Stimulated activated CD8-positive, alpha-beta memory T cell treated with anti-CD3 and anti-CD28 coated beads, Interleukin-15, amount 100 ng/mL, for 4 hours (primary cell): ENCODE data around the gene POU2F3.
A peak's percentile ranks its signal among the peaks of the same experiment; 100 is the strongest.

Experiments used
- DNase-seq, 2 donors: peaks; one replicate each; pipeline ENCODE4 v3.0.0-alpha.2; 2020; ENCODE audit warnings: low read depth in 2 of 2

Gene POU2F3

GRCh38 chr11:120318906-120319305, 79.0 kb downstream of the POU2F3 start:
- DNase-seq = no peak

- no peak for DNase-seq
Measured at GRCh38 chr11:120324932-120325810, 85.2 kb downstream of the POU2F3 start, which contains the start of gene TLCD5. TLCD5 (plus strand) TSS chr11:120325299; CDS start chr11:120327442, 2,143 bp downstream.

DNA sequence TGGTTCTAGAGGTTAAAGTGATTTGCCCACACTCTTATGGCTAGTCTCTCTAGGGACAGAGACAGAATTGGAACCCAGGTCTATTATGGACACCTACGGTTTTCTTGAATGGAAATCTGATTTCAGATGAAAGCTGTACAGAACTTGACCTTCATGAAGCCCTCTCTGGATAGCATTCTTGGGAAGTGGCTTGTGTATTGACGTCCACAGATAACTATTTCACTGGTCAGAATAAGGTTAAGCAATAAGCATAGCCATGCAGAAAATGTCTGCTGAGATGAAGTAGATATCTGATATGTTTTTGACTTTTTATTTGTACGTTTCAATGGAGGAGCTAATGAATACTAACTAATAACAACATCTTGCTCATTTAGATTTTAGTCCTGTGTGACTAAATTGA, 86.3 kb downstream of the POU2F3 start:
- no peak for DNase-seq

- no peak for DNase-seq
Measured at GRCh38 chr11:120326845-120327281, 86.9 kb downstream of the POU2F3 start.

GRCh38 chr11:120327311-120327710, 87.4 kb downstream of the POU2F3 start:
- DNase-seq = no peak

DNA sequence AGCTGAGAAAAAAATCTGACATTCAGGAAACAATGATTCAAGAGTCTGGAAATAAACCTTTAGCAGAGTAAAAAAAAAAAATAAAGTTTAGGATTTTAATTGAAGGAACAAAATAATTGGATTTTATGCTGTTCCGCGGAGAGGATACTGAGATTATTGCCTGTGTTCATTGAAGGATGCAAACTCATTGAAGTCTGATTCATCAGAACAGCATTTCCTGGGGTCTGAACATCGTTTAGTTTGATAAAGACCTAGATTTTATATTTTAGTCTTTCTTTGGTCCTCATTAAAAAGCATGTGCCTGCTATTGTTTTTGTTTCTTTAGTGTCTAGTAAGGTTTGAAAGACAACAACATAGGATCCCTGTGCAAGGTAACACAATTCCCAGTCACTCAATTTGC, 89.6 kb downstream of the POU2F3 start:
- no peak for DNase-seq

DNA sequence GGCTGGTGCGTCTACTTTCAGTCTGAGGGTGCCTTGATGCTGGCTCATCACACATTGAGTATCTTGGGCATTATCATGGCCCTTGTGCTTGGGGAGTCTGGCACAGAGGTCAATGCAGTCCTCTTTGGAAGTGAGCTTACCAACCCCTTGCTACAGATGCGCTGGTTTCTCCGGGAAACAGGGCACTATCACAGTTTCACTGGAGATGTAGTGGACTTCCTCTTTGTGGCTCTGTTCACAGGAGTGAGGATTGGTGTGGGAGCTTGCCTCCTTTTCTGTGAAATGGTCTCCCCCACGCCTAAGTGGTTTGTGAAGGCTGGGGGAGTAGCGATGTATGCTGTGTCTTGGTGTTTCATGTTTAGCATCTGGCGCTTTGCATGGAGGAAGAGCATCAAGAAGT, 90.1 kb downstream of the POU2F3 start:
- DNase-seq = no peak

GRCh38 chr11:120331301-120331996, 91.5 kb downstream of the POU2F3 start:
- no peak for DNase-seq

- DNase-seq = no peak
Measured at GRCh38 chr11:120332822-120333716, 93.1 kb downstream of the POU2F3 start.

- DNase-seq = no peak
Measured at GRCh38 chr11:120333801-120334200, 93.9 kb downstream of the POU2F3 start.

- no peak for DNase-seq
Measured at GRCh38 chr11:120334332-120334731, 94.4 kb downstream of the POU2F3 start.

GRCh38 chr11:120334894-120335462, 95.0 kb downstream of the POU2F3 start:
- peak in 1 of 2 donors; percentile 44 for DNase-seq

DNA sequence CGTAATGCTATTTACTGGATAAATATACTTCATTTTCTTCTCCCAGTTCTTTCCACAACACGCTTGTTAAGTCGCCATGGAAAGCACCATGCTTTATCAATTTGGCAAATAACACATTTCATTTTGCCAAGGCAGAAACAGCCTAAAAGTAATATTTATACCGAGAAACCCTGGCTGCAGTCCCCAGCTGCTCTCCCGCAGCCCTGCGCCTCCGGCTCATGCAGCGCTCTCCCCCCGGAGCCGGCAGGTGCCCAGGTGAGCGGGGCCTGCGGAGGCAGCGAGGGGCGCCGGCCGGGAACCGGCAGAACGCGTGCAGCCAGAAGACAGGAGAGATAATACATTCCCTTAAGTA, 95.6 kb downstream of the POU2F3 start:
- DNase-seq = no peak

- peak; percentile 60 to 69 for DNase-seq
Measured at GRCh38 chr11:120335908-120336640, 96.1 kb downstream of the POU2F3 start, which contains the start of gene ARHGEF12. ARHGEF12 (plus strand) TSS chr11:120336413; CDS start chr11:120337244, 831 bp downstream.

DNA sequence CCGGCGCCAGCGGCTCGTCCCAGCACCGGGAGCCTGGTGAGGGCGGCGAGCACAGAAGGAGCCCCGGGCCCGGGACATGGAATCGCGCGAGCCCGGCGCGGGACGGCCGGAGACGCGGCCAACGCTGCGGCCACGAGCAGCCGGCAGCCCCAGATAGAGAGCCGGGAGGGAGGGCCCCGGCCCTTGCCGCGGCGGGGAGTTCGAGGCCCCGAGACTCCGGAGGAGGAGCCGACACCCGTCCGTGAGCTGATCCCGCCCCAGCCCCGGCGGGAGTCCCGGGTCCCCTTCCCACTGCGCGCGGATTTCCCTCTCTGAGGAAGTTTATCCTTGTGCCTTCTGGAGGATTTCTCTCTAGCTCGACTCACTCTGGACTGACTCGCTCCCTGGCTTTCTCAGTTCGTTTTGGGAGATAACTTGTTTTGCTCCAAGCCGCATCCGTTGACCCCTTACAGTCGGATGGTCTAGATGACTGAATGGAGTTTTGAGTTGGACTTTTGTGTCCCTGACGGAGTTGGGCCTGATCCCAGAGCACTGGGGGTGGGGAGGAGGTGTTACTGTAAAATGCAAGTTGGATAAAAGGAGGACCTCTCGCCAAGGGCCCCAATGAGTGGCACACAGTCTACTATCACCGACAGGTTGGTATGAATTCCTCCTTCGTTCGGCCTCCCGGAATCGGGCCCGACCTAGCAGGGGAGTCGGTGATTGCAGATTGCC, 96.9 kb downstream of the POU2F3 start:
- peak in 1 of 2 donors; percentile 9 for DNase-seq

GRCh38 chr11:120337355-120338106, 97.6 kb downstream of the POU2F3 start:
- DNase-seq = no peak

DNA sequence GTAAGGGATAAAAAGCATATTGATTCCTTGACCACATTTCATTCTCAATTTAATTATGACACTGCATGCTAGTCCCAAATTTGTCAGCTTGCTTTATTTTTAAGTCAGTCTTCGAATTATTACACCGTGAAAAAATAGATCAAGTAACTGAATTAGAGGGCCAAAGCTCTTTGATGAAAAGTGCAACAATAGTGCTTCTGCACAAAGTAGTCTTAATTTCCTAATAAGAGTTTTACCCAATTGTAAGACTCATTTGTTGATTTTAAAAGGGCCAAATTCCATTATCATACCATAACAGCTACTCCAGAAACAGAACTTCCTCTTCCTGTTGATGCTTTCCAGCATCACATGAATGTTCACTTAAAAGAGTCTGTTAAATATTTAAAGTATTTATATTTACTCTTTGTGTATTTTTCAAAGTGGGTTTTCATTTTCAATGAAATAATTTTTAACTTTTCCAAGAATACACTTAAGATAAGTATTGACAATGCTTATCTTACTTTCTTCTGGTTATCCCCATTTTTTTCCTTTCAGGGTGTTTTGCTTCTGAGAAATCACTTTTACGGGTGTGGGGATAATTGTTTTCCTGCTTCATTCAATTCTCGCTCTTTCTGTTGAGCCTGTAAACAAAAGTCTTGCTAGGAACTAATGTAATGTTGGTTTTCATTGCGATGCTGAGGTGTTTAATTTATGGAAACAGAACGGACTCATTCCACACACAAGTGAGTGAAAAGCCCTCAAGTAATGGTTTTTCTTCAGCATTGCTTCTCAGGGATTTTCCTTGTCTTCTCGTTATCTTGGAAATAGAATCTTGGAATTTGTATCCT, 98.4 kb downstream of the POU2F3 start:
- DNase-seq = no peak

- no peak for DNase-seq
Measured at GRCh38 chr11:120339394-120339890, 99.5 kb downstream of the POU2F3 start.
